Measurements from ENCODE around the gene WTAP.
A peak's percentile ranks its signal among the peaks of the same experiment; 100 is the strongest.

Gene WTAP

DNA sequence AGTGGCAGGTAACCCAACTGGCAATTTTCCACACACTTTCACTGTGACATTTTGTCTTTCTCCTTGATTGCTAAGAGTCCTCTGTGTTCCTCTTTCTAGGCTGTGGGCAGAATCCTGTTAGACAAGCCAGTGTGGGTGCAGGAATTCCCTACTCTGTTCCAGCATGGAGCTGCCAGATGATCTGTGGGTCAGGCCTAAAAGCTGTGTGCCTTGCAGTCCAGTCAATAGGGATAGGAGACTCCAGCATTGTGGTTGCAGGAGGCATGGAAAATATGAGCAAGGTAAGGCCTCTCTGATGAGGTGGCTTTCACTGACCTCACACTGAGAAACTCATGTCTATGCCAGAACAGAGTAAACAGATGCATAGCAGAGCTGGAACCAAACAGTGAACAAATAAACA, 39.6 kb downstream of the WTAP start:
- Histone ChIP-seq H3K4me3 (no peak overlapping the region), H3K27ac (no peak overlapping the region)
- TF ChIP-seq, protein P1, sequence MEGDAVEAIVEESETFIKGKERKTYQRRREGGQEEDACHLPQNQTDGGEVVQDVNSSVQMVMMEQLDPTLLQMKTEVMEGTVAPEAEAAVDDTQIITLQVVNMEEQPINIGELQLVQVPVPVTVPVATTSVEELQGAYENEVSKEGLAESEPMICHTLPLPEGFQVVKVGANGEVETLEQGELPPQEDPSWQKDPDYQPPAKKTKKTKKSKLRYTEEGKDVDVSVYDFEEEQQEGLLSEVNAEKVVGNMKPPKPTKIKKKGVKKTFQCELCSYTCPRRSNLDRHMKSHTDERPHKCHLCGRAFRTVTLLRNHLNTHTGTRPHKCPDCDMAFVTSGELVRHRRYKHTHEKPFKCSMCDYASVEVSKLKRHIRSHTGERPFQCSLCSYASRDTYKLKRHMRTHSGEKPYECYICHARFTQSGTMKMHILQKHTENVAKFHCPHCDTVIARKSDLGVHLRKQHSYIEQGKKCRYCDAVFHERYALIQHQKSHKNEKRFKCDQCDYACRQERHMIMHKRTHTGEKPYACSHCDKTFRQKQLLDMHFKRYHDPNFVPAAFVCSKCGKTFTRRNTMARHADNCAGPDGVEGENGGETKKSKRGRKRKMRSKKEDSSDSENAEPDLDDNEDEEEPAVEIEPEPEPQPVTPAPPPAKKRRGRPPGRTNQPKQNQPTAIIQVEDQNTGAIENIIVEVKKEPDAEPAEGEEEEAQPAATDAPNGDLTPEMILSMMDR (IDR thresholded peaks at IDR 0.05) = no peak
- DNase-seq (ENCODE audit: low spot score) = no peak

DNA sequence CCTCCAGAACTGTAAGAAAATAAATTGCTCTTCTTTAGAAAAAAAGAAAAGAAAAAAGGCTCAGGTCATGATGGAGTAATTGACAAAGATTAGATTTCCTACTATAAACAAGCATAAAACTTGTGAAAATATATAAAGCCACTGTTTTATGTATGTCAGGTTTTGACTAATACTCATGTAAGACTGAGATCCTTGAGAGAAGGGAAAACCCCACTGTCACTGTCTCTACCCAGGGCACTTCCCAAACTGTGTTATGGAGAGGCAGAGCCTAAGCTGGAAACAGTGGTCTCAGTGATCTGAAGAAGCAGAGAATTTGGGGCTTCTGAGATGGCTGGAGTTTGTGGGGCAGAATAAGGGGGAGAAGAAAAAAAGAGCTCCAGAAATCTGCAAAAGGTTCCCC, 42.2 kb downstream of the WTAP start:
- Histone ChIP-seq H3K27ac (no peak overlapping the region), H3K4me3 (no peak overlapping the region)
- TF ChIP-seq, protein P1 (IDR thresholded peaks at IDR 0.05) = no peak
- DNase-seq (ENCODE audit: low spot score) = no peak

DNA sequence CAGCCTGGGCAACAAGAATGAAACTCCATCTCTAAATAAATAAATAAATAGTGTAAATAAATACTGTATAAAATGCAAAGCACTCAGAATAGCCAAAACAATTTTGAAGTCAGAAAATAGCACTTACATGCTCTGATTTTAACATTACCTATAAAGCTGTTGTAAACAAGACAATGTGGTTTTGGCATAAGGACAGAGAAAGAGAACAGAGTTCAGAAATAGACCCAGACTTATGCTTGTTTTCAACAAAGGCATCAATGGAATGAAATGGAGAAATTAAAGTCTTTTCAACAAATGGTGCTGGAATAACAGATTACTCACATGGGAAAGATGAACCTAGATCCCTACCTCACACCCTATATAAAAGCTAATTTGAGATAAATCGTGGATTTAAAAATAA, 44.9 kb downstream of the WTAP start:
- H3K27ac ChIP-seq = no peak overlapping the region
- TF ChIP-seq, protein P1 (IDR thresholded peaks at IDR 0.05) = no peak
- DNase-seq (ENCODE audit: low spot score) = no peak
- H3K4me3 ChIP-seq = no peak overlapping the region

DNA sequence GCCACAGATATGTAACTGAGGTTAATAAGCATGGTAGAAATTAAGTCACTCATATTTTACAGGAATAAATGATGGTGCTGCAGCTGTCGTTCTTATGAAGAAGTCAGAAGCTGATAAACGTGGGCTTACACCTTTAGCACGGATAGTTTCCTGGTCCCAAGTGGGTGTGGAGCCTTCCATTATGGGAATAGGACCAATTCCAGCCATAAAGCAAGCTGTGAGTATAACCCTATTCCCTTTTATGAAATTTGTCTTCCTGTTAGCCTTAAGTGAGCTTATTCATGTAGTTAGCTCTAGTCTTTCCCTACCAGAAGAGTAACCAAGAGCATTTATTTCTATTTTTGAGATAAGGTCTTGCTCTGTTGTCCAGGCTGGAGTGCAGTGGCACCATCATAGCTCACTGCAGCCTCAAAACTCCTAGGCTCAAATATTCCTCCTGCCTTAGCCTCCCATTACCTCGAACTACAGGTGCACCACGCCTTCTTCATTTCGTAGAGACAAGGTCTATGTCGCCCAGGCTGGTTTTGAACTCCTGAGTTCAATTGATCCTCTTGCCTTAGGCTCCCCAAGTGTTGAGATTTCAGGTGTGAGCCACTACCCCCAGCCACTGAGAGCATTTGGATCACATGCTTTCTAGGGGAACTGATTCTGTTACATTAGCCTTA, 50.1 kb downstream of the WTAP start:
- H3K27ac ChIP-seq = no peak overlapping the region
- TF ChIP-seq, protein P1 (IDR thresholded peaks at IDR 0.05) = no peak
- no peak overlapping the region for H3K4me3 ChIP-seq
- DNase-seq (ENCODE audit: low spot score) = no peak

DNA sequence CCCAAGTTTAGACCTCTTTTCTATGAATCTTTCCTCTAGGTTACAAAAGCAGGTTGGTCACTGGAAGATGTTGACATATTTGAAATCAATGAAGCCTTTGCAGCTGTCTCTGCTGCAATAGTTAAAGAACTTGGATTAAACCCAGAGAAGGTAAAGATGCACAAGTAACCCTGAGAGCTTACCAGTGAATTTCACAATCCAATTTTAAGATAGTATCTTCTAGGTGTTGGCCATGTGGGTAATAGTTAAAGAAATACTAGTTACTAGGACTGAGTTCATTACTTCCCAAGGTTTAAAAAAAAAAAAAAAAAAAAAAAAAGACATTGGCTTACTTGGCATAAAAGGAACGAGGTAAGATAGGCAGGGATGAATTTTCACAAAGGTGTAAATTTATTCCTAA, 50.8 kb downstream of the WTAP start:
- Histone ChIP-seq H3K4me3 (no peak overlapping the region), H3K27ac (no peak overlapping the region)
- no peak for DNase-seq (ENCODE audit: low spot score)
- TF ChIP-seq, protein P1 (IDR thresholded peaks at IDR 0.05) = no peak

DNA sequence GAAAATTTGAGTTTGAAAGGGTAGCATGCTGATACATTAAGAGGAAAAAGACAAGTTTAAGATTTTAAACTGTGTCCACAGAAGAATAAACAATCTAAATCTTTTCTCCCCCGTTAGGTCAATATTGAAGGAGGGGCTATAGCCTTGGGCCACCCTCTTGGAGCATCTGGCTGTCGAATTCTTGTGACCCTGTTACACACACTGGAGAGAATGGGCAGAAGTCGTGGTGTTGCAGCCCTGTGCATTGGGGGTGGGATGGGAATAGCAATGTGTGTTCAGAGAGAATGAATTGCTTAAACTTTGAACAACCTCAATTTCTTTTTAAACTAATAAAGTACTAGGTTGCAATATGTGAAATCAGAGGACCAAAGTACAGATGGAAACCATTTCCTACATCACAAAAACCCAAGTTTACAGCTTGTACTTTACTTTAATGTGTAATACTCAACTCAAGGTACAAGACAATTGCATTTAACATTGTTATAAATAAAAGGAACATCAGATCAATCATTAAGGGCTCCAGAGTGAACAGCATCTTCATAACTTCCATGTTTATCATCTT, 51.3 kb downstream of the WTAP start:
- H3K4me3 ChIP-seq = no peak overlapping the region
- no peak overlapping the region for H3K27ac ChIP-seq
- no peak for DNase-seq (ENCODE audit: low spot score)
- TF ChIP-seq, protein P1 (IDR thresholded peaks at IDR 0.05) = no peak

DNA sequence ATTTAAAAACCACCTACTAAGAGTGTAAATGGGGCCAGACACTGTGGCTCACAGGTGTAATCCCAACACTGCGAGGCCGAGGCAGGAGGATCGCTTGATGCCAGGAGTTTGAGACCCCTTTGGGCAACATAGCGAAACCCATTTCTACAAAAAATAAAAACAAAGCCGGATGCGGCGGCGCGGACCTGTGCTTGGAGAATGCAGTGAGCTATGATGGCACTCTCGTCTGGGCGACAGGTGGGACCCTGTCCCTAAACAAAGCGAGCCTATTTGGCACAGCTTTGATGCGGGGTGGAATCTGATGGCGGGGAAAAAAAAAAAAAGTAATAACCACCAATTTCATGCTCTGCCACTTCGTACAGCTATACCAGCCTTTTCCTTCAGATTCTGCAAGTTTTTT, 61.0 kb downstream of the WTAP start:
- peak overlapping the region in 1 of 2 donors; percentile 93 for H3K27ac ChIP-seq
- H3K4me3 ChIP-seq = peak overlapping the region; percentile 95
- TF ChIP-seq, protein P1 (IDR thresholded peaks at IDR 0.05) = no peak
- DNase-seq (ENCODE audit: low spot score) = no peak

Measured in coronary artery (tissue), 2 donors.